Activated T-cell treated with anti-CD3 and anti-CD28 coated beads, Interleukin-2, amount 50 U/mL, for 72 hours (primary cell): ENCODE results near the gene AHSA1. TPM values are rescaled to one million over a fixed set of nuclear protein-coding genes. Genes with fewer than 3 reads are reported as not detected.
A peak's percentile ranks its signal among the peaks of the same experiment; 100 is the strongest.

ENCODE experiments used
- ATAC-seq, 2 donors: fragments of 150-1000 bp; cut with Tn5 transposase; replicated peaks in 1 of 2; 2 replicates each; pipeline ENCODE4 v1.10.0; 2021; ENCODE audit warnings: moderate library complexity in 2 of 2, mild to moderate bottlenecking in 1 of 2
- DNase-seq, 2 donors: peaks; one replicate each; pipeline ENCODE4 v3.0.0; 2021 to 2022; ENCODE audit warnings: mixed read lengths in 1 of 2
- H3K27ac Mint-ChIP-seq: one replicate; pipeline ENCODE4 v1.8.0; 2022; ENCODE audit warnings: mild to moderate bottlenecking, moderate library complexity, mixed read lengths
- H3K27me3 Mint-ChIP-seq: one replicate; pipeline ENCODE4 v1.8.0; 2022; ENCODE audit warnings: low read depth, mixed read lengths
- H3K36me3 Mint-ChIP-seq, 2 donors: one replicate each; pipeline ENCODE4 v1.8.0; 2022; ENCODE audit warnings: mixed read lengths in 2 of 2, mild to moderate bottlenecking in 1 of 2; ENCODE audit not compliant: insufficient read depth in 2 of 2
- H3K4me1 Mint-ChIP-seq: one replicate; pipeline ENCODE4 v1.8.0; 2022; ENCODE audit warnings: low read depth, mixed read lengths
- H3K4me3 Mint-ChIP-seq, 2 donors: one replicate each; pipeline ENCODE4 v1.8.0; 2022; ENCODE audit warnings: mild to moderate bottlenecking in 2 of 2, mixed read lengths in 2 of 2, moderate library complexity in 2 of 2
- H3K9me3 Mint-ChIP-seq, 2 donors: one replicate each; pipeline ENCODE4 v1.8.0; 2022; ENCODE audit warnings: mixed read lengths in 2 of 2
- total RNA-seq, 2 donors: library from RNA; stranded (reverse); gene quantifications; one replicate each; pipeline ENCODE4 v1.2.3, GENCODE V29; 2022

Gene AHSA1
- total RNA-seq, 2 donors from 2014 or later = 79.1 to 101 TPM

DNA sequence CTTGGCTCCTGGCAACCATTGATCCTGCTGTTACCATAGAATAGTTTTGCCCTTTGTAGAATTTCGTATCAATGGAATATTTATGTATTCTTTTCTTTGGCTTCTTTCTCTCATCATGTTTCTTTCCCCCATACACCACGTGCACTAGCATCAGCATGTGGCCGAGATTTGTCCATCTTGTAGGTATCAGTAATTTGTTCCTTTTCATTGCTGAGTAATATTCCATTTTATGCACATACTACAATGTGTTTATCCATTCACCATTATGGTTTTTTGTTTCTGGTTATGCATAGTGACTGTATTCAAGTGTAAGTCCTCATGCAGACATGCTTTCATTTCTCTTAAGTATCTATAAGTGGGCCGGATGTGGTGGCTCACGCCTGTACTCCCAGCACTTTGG lies 45.2 kb downstream of the AHSA1 start:
- Mint-ChIP-seq H3K9me3 (peaks cover 2 to 3% of the 10 kb centered on the region in 2 donors), H3K36me3 (peaks cover 0 to 3% of the 10 kb centered on the region in 2 donors), H3K4me3 (no peak overlapping the region), H3K27ac (no peak overlapping the region), H3K27me3 (peaks cover 15% of the 10 kb centered on the region), H3K4me1 (no peaks in the 10 kb centered on the region)
- DNase-seq (no peak), ATAC-seq (no peak)

DNA sequence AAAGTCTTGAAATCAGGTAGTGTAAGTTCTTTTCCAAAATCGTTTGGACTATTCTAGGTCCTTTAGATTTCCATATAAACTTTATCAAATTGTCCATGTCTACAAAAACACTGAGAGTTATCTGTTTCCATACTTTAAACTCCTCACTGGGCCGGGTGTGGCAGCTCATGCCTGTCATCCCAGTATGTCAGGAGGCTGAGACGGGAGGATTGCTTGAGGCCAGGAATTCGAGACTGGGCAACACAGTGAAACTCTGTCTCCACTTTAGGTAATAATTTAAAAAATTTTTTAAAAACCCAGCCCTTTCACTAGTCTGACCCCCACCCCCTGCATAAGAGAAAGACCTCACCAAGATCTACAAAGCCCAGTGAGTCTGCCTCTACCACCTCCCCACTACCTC lies 47.1 kb downstream of the AHSA1 start:
- Mint-ChIP-seq H3K4me1 (no peaks in the 10 kb centered on the region), H3K4me3 (no peak overlapping the region), H3K36me3 (peaks cover 0 to 3% of the 10 kb centered on the region in 2 donors), H3K27ac (no peak overlapping the region), H3K27me3 (peaks cover 6% of the 10 kb centered on the region), H3K9me3 (peaks cover 2 to 3% of the 10 kb centered on the region in 2 donors)
- ATAC-seq (no peak), DNase-seq (no peak)

DNA sequence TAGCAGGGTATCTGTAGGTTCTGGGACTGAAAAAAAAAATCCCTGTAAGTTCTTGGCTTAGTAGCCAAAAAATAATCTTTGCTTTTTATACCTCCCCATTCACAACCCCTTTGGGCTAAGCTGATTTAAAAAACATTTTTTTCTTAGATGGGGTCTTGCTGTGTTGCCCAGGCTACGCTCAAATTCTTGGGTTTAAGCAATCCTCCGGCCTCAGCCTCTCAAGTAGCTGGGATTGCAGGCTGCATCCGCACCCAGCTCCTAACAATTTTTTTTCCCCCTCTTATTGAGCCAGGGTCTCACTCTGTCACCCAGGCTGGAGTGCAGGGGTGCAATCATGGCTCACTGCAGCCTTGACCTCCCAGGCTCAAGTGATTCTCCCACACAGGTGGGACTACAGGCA lies 49.9 kb downstream of the AHSA1 start:
- Mint-ChIP-seq H3K4me3 (no peak overlapping the region), H3K27ac (no peak overlapping the region), H3K27me3 (no peaks in the 10 kb centered on the region), H3K4me1 (no peaks in the 10 kb centered on the region), H3K36me3 (peaks cover 9 to 10% of the 10 kb centered on the region in 2 donors), H3K9me3 (peaks cover 2 to 3% of the 10 kb centered on the region in 2 donors)
- ATAC-seq (no peak), DNase-seq (no peak)

DNA sequence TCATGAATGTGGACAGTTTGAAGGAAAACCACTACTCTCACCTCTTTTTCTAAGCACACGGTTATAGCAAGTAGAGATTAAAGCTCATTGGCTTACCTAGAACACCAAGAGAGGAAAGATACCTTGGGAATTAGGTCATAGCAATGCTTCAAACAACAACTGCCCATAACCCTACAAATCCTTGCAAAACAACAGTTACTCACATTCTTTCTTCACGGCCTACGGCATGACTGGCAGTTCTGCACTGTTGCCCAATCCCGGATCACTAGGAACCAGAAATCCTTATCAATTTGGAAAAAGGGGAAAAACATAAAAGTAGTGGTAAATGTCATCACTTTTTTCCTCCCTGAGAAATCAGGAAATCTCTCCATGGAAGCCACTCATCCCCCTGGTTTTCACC lies 50.4 kb downstream of the AHSA1 start:
- H3K4me1 Mint-ChIP-seq = no peaks in the 10 kb centered on the region
- no peak overlapping the region for H3K4me3 Mint-ChIP-seq
- H3K36me3 Mint-ChIP-seq = peaks cover 7 to 9% of the 10 kb centered on the region in 2 donors
- peaks cover 0 to 1% of the 10 kb centered on the region in 2 donors for H3K9me3 Mint-ChIP-seq
- DNase-seq (no peak), ATAC-seq (no peak)
- H3K27ac Mint-ChIP-seq = no peak overlapping the region
- H3K27me3 Mint-ChIP-seq = no peaks in the 10 kb centered on the region

DNA sequence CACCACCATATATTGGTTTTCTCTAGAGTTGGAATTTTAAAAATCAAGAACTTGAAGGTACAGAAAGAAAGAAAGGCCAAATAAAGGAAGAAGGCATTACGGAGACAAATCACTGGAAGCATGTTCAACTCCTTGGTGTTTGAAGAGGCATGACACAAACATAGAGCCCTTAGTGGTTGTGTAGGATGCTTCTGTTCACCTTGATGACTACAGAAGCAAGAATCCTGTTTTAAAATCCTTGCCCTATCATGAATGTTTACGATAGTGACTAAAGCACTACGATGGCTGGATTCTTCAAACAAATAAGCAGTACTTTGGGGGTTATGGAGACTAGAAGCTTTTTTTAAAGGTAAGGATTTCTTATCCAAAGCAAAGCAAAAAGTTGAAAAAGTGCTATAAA lies 51.0 kb downstream of the AHSA1 start:
- Mint-ChIP-seq H3K9me3 (no peaks in the 10 kb centered on the region), H3K36me3 (peaks cover 7 to 9% of the 10 kb centered on the region in 2 donors)

DNA sequence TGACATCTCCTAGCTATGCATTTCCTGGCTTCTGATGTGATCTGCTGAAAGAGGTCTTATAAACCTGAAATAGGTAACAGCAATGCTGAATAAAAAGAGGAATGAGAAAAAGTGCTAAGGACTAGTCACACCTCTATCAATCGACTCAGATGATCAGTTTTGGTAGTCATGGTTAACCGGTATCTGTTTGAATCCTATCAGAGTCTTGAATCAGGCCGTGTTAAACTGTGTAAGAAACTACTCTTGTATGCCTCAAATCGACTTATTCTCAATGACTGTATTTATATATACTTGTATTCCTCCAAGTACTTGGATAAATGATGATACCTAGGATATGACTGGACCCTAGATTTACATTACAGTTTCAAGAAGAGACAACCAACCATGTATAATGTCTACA lies 51.5 kb downstream of the AHSA1 start:
- no peak overlapping the region for H3K27ac Mint-ChIP-seq
- no peaks in the 10 kb centered on the region for H3K9me3 Mint-ChIP-seq
- peaks cover 7 to 9% of the 10 kb centered on the region in 2 donors for H3K36me3 Mint-ChIP-seq
- H3K4me3 Mint-ChIP-seq = no peak overlapping the region
- no peaks in the 10 kb centered on the region for H3K4me1 Mint-ChIP-seq
- ATAC-seq (peak; percentile 34 to 75), DNase-seq (no peak)
- no peaks in the 10 kb centered on the region for H3K27me3 Mint-ChIP-seq

More for the DNA sequence above, 51.0 kb downstream of the AHSA1 start:
- DNase-seq = no peak
- H3K4me1 Mint-ChIP-seq = no peaks in the 10 kb centered on the region
- no peak for ATAC-seq
- no peak overlapping the region for H3K4me3 Mint-ChIP-seq
- peak overlapping the region; percentile 46 for H3K27ac Mint-ChIP-seq
- no peaks in the 10 kb centered on the region for H3K27me3 Mint-ChIP-seq

DNA sequence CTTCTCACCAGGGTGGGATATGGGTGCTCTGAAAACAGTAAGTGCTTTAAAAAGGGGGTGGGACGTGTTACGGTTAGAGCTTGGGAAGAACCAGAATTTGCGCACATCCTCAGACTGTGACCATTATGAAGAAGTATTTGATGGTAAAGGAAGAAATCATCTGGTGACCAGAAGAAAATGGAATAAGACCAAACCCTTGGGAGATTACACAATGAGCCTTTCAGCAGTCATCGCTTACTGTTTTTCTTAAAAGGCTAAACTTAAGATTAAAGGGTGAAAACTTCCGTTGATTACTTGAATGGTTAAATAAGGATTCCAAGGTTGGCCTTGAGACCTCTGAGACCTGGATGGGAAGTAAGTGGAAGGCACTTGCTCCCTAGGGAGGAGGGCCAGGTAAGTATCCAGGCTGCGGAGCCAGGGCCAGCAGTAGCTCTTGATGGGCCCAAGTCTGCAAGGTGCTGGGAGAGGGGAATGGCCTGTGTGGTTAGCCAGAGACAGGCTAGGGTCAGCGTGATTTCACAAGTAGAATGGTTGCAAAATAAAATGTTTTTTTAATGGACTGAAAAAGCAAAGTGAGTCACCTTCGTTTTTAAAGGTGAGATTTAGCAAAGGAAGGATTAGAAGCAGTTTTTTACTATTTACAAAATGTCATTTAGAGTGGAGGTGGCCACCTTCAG lies 53.7 kb downstream of the AHSA1 start:
- Mint-ChIP-seq H3K27ac (peak overlapping the region; percentile 29), H3K36me3 (peaks cover 7 to 9% of the 10 kb centered on the region in 2 donors), H3K4me3 (no peak overlapping the region), H3K4me1 (no peaks in the 10 kb centered on the region), H3K27me3 (no peaks in the 10 kb centered on the region), H3K9me3 (no peaks in the 10 kb centered on the region)
- ATAC-seq = no peak
- no peak for DNase-seq

DNA sequence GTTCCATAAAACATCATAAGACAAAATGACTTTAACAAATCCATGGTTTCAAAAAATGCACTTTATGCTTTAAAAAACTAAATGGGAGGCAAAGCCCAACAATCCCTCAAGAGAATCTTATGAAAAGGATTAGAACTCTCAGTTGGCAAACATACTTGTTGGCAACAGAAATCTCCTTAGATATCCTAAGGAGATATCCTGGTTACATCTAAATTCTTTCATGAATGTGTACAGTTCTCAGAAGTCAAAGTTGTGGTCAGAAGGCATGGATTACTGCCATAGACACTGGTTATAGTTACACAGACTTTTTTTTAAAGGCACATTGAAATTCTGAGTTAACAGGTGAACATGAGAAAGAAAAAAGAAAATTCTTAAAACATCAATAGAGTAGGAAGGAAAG lies 58.2 kb downstream of the AHSA1 start:
- no peak overlapping the region for H3K4me3 Mint-ChIP-seq
- no peak for DNase-seq
- no peak overlapping the region for H3K27ac Mint-ChIP-seq
- no peaks in the 10 kb centered on the region for H3K4me1 Mint-ChIP-seq
- ATAC-seq = no peak
- no peaks in the 10 kb centered on the region for H3K9me3 Mint-ChIP-seq
- no peaks in the 10 kb centered on the region for H3K27me3 Mint-ChIP-seq
- H3K36me3 Mint-ChIP-seq = peaks cover 14 to 23% of the 10 kb centered on the region in 2 donors

Other genes starting within 250 kb of the AHSA1 start
- gene NGB, start 186.9 kb upstream of the AHSA1 start, total RNA-seq = not detected
- 10 to 100 TPM; 14.7 to 18.1 TPM for gene POMT2, start 137.2 kb upstream of the AHSA1 start, total RNA-seq
- 10 to 100 TPM; 27.0 to 33.2 TPM for gene GSTZ1, start 137.1 kb upstream of the AHSA1 start, total RNA-seq
- 10 to 100 TPM; 27.5 to 36.1 TPM for gene TMED8, start 81.0 kb upstream of the AHSA1 start, total RNA-seq
- gene SAMD15, start 80.7 kb upstream of the AHSA1 start, total RNA-seq = under 1 TPM; 0.19 to 0.76 TPM
- gene NOXRED1, start 34.6 kb upstream of the AHSA1 start, total RNA-seq = 1 to 10 TPM; 1.2 to 1.7 TPM
- gene VIPAS39, start 492 bp upstream of the AHSA1 start, total RNA-seq = 10 to 100 TPM; 18.9 to 25.5 TPM
- not detected for gene ISM2, start 40.7 kb downstream of the AHSA1 start, total RNA-seq
- 10 to 100 TPM; 18.4 to 20.6 TPM for gene SPTLC2, start 158.5 kb downstream of the AHSA1 start, total RNA-seq
- gene ALKBH1, start 249.9 kb downstream of the AHSA1 start, total RNA-seq = 10 to 100 TPM; 18.1 to 18.7 TPM